Measurements from ENCODE around the gene GNG7.
"Not testable (repeated sequence)": the region's sequence is repeated elsewhere in the genome, so short reads cannot be mapped to it uniquely, and the experiment has no call there.

The GNG7 gene

GRCh38 chr19:2602391-2603181, 99.9 kb downstream of the GNG7 start:
- no peak for DNase-seq (ENCODE audit: low read depth in 2 of 2)

GRCh38 chr19:2600914-2601870, 101.3 kb downstream of the GNG7 start:
- no peak for DNase-seq (ENCODE audit: low read depth in 2 of 2)

GRCh38 chr19:2594319-2594718, 108.2 kb downstream of the GNG7 start:
- DNase-seq (ENCODE audit: low read depth in 2 of 2), result no peak

GRCh38 chr19:2592824-2593223, 109.7 kb downstream of the GNG7 start:
- DNase-seq (ENCODE audit: low read depth in 2 of 2), result no peak

GRCh38 chr19:2591537-2592291, 110.8 kb downstream of the GNG7 start:
- DNase-seq (ENCODE audit: low read depth in 2 of 2), result no peak

- DNase-seq (ENCODE audit: low read depth in 2 of 2), result no peak
Measured at GRCh38 chr19:2590630-2591399, 111.7 kb downstream of the GNG7 start.

GRCh38 chr19:2589441-2589840, 113.1 kb downstream of the GNG7 start:
- no peak for DNase-seq (ENCODE audit: low read depth in 2 of 2)

- no peak for DNase-seq (ENCODE audit: low read depth in 2 of 2)
Measured at GRCh38 chr19:2588081-2588777, 114.3 kb downstream of the GNG7 start.

- DNase-seq (ENCODE audit: low read depth in 2 of 2), result no peak
Measured at GRCh38 chr19:2587001-2587719, 115.3 kb downstream of the GNG7 start.

GRCh38 chr19:2586196-2586595, 116.3 kb downstream of the GNG7 start:
- DNase-seq (ENCODE audit: low read depth in 2 of 2), result no peak

GRCh38 chr19:2584002-2584401, 118.5 kb downstream of the GNG7 start:
- no peak for DNase-seq (ENCODE audit: low read depth in 2 of 2)

GRCh38 chr19:2582984-2583956, 119.2 kb downstream of the GNG7 start:
- DNase-seq (ENCODE audit: low read depth in 2 of 2), result no peak

- not testable (repeated sequence) for DNase-seq (ENCODE audit: low read depth in 2 of 2)
Measured at GRCh38 chr19:2580396-2580795, 122.1 kb downstream of the GNG7 start.

GRCh38 chr19:2579678-2580280, 122.7 kb downstream of the GNG7 start:
- DNase-seq (ENCODE audit: low read depth in 2 of 2), result no peak

GRCh38 chr19:2578901-2579677, 123.4 kb downstream of the GNG7 start:
- DNase-seq (ENCODE audit: low read depth in 2 of 2), result peak in 1 of 2 donors; percentile 39

- DNase-seq (ENCODE audit: low read depth in 2 of 2), result no peak
Measured at GRCh38 chr19:2578391-2578890, 124.1 kb downstream of the GNG7 start.

GRCh38 chr19:2577722-2578335, 124.7 kb downstream of the GNG7 start:
- DNase-seq (ENCODE audit: low read depth in 2 of 2), result no peak

Measured in activated CD4-positive, alpha-beta T cell treated with anti-CD3 and anti-CD28 coated beads for 24 hours (primary cell).